GM12891 (cell line): Measurements from ENCODE around the gene GNB1L.

Experiments
- POLR2A ChIP-seq: IDR thresholded peaks from 2 replicates; pipeline ENCODE4 v1.6.1; 2011; ENCODE audit warnings: low read depth, low read length, control low read depth
- SPI1 ChIP-seq: IDR thresholded peaks from 2 replicates; pipeline ENCODE4 v1.6.1; 2011; ENCODE audit warnings: low read depth, low read length, control low read depth

- TF ChIP-seq SPI1 (no peak), POLR2A (no peak)
Observed at GRCh38 chr22:19762568-19763457, 91.9 kb downstream of the GNB1L start.
